SK-N-SH treated with all-trans-retinoic acid at 6 μM for 48 hours (cell line): ENCODE results near the gene C19orf81.

ENCODE experiments used
- ATAC-seq: fragments of 200-7000 bp; cut with Tn5 transposase; 3 replicates; pipeline ENCODE4 v1.9.1; 2020; ENCODE audit warnings: mild to moderate bottlenecking, moderate library complexity
- ARNTL ChIP-seq: fragments of 450-650 bp; formaldehyde crosslinking; IDR thresholded peaks from 2 replicates; pipeline ENCODE4 v1.5.0; 2020; ENCODE audit warnings: low read depth, mild to moderate bottlenecking, moderate library complexity, borderline replicate concordance
- BACH2 ChIP-seq: fragments of 250-450 bp; sonication (Bioruptor Pico); IDR thresholded peaks from 2 replicates; pipeline ENCODE4 v1.9.0; 2021; ENCODE audit warnings: mild to moderate bottlenecking, borderline replicate concordance
- CSDC2 ChIP-seq: fragments of 250-450 bp; sonication (Bioruptor Pico); IDR thresholded peaks from 2 replicates; pipeline ENCODE4 v1.5.0; 2020; ENCODE audit warnings: mild to moderate bottlenecking, moderate library complexity
- ESRRG ChIP-seq: fragments of 250-450 bp; sonication (Bioruptor Pico); IDR thresholded peaks from 2 replicates; pipeline ENCODE4 v1.6.1; 2021; ENCODE audit warnings: mild to moderate bottlenecking
- ISL1 ChIP-seq: fragments of 250-450 bp; sonication (Bioruptor Pico); IDR thresholded peaks from 2 replicates; pipeline ENCODE4 v2.1.2; 2022; ENCODE audit warnings: mild to moderate bottlenecking, moderate library complexity
- OSR1 ChIP-seq: fragments of 250-450 bp; sonication (Bioruptor Pico); IDR thresholded peaks from 2 replicates; pipeline ENCODE4 v1.8.0; 2022; ENCODE audit warnings: moderate library complexity, mild to moderate bottlenecking, inconsistent platforms
- PPARA ChIP-seq: fragments of 250-450 bp; sonication (Bioruptor Pico); IDR thresholded peaks from 2 replicates; pipeline ENCODE4 v1.5.0; 2020; ENCODE audit warnings: mild to moderate bottlenecking, borderline replicate concordance
- RARB ChIP-seq: fragments of 250-450 bp; sonication (Bioruptor Pico); IDR thresholded peaks from 2 replicates; pipeline ENCODE4 v1.8.0; 2021; ENCODE audit warnings: mild to moderate bottlenecking, moderate library complexity
- SNAI2 ChIP-seq: fragments of 250-450 bp; sonication (Bioruptor Pico); IDR thresholded peaks from 2 replicates; pipeline ENCODE4 v1.5.0; 2020; ENCODE audit warnings: mild to moderate bottlenecking, moderate library complexity
- TCF4 ChIP-seq: fragments of 250-450 bp; sonication (Bioruptor Pico); IDR thresholded peaks from 2 replicates; pipeline ENCODE4 v1.8.0; 2021; ENCODE audit warnings: mild to moderate bottlenecking, moderate library complexity, borderline replicate concordance
- TOX ChIP-seq: fragments of 250-450 bp; sonication (Bioruptor Pico); IDR thresholded peaks from 2 replicates; pipeline ENCODE4 v1.8.0; 2021; ENCODE audit warnings: mild to moderate bottlenecking, moderate library complexity, borderline replicate concordance
- ZFP3 ChIP-seq: fragments of 250-450 bp; sonication (Bioruptor Pico); IDR thresholded peaks from 2 replicates; pipeline ENCODE4 v1.5.0; 2020; ENCODE audit warnings: mild to moderate bottlenecking, moderate library complexity
- ZFP30 ChIP-seq: fragments of 450-650 bp; formaldehyde crosslinking; IDR thresholded peaks from 2 replicates; pipeline ENCODE4 v1.5.0; 2022; ENCODE audit warnings: mild to moderate bottlenecking, moderate library complexity
- ZNF565 ChIP-seq: fragments of 450-650 bp; formaldehyde crosslinking; conservative IDR thresholded peaks from 2 replicates; pipeline ENCODE4 v1.5.0; 2020; ENCODE audit warnings: low read depth, mild to moderate bottlenecking, moderate library complexity
- ZNF70 ChIP-seq: fragments of 450-650 bp; formaldehyde crosslinking; IDR thresholded peaks from 2 replicates; pipeline ENCODE4 v1.5.0; 2020; ENCODE audit warnings: mild to moderate bottlenecking, moderate library complexity
- TF ChIP-seq, protein P1 (sequence below): fragments of 250-450 bp; sonication (Bioruptor Pico); IDR thresholded peaks from 2 replicates; pipeline ENCODE4 v1.8.0; 2021; ENCODE audit warnings: low read depth, mild to moderate bottlenecking, moderate library complexity, borderline replicate concordance
- TF ChIP-seq, protein P2 (sequence below): fragments of 250-450 bp; sonication (Bioruptor Pico); IDR thresholded peaks from 2 replicates; pipeline ENCODE4 v1.8.0; 2020; ENCODE audit warnings: mild to moderate bottlenecking, moderate library complexity, borderline replicate concordance
- TF ChIP-seq, protein P3 (sequence below): fragments of 250-450 bp; sonication (Bioruptor Pico); IDR thresholded peaks from 2 replicates; pipeline ENCODE4 v1.5.1; 2020; ENCODE audit warnings: low read depth, mild to moderate bottlenecking, moderate library complexity
- TF ChIP-seq, protein P4 (sequence below): fragments of 250-450 bp; sonication (Bioruptor Pico); IDR thresholded peaks from 2 replicates; pipeline ENCODE4 v1.5.0; 2020; ENCODE audit warnings: mild to moderate bottlenecking, moderate library complexity
- TF ChIP-seq, protein P5 (sequence below): fragments of 250-450 bp; sonication (Bioruptor Pico); IDR thresholded peaks from 2 replicates; pipeline ENCODE4 v1.5.1; 2021; ENCODE audit warnings: mild to moderate bottlenecking, moderate library complexity

Gene C19orf81

DNA sequence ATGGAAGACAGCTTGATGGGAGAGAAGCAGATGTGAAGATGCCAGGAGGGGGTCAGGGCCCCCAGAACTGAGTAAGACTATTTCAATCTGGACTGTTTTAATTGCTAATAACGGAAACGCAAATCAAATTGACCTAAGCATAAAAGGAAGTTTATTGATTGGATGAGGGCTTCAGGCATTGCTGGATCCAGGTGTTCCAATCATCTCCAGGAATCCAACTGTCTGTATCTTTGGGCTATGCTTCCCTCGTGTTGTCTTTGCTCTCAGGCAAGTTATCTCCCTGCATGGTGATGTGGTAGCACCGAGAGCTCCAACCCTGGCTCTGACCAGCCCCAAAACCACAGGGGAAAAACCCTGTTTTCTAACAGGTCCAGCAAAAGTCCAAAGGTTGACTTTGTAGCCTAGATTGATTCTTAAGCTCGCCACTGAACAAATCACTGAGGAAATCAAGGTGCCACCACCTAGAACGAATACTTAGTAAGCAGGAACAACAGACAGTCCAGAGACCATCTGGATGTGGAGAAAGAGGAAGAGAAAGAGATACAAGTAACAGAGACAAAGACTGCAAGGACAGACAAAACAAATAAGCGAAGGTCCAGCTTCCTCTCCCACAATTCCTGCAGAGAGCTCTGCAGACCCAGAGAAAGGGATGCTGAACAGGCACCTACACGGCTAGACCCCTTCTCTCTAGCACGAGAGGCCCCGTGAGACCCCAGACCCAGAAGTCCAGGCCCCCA, 1.2 kb upstream of the C19orf81 start:
- ATAC-seq, result no peak
- TF ChIP-seq, protein P1, sequence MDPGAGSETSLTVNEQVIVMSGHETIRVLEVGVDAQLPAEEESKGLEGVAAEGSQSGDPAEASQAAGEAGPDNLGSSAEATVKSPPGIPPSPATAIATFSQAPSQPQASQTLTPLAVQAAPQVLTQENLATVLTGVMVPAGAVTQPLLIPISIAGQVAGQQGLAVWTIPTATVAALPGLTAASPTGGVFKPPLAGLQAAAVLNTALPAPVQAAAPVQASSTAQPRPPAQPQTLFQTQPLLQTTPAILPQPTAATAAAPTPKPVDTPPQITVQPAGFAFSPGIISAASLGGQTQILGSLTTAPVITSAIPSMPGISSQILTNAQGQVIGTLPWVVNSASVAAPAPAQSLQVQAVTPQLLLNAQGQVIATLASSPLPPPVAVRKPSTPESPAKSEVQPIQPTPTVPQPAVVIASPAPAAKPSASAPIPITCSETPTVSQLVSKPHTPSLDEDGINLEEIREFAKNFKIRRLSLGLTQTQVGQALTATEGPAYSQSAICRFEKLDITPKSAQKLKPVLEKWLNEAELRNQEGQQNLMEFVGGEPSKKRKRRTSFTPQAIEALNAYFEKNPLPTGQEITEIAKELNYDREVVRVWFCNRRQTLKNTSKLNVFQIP, result no peak
- no peak for TF ChIP-seq TCF4 (CRISPR knock-in tag)
- TF ChIP-seq ISL1 (CRISPR knock-in tag), result no peak
- TF ChIP-seq, protein P2, sequence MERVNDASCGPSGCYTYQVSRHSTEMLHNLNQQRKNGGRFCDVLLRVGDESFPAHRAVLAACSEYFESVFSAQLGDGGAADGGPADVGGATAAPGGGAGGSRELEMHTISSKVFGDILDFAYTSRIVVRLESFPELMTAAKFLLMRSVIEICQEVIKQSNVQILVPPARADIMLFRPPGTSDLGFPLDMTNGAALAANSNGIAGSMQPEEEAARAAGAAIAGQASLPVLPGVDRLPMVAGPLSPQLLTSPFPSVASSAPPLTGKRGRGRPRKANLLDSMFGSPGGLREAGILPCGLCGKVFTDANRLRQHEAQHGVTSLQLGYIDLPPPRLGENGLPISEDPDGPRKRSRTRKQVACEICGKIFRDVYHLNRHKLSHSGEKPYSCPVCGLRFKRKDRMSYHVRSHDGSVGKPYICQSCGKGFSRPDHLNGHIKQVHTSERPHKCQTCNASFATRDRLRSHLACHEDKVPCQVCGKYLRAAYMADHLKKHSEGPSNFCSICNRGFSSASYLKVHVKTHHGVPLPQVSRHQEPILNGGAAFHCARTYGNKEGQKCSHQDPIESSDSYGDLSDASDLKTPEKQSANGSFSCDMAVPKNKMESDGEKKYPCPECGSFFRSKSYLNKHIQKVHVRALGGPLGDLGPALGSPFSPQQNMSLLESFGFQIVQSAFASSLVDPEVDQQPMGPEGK (CRISPR knock-in tag), result no peak
- TF ChIP-seq PPARA, result no peak
- no peak for TF ChIP-seq ZFP30
- no peak for TF ChIP-seq CSDC2 (CRISPR knock-in tag)
- TF ChIP-seq, all 23 proteins: peak for 0

DNA sequence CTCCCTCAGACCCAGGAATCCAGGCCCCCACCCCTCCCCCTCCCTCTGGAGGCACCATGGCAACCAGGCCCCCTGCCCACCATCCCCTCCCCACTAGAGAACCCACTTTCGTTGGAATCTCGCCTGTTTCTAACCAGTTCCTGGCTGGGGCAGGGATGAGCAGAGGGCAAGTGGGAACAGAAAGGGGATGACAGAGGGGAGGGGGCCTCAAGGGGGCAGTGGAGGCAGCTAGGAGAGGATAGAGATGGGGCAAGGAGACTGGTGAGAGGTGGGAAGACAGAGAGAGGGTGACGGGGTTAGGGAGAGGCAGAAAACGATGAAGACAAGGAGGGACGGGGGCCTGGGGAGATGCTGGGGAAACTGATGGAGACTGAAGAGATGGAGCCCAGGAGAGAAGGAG, 586 bp upstream of the C19orf81 start:
- ATAC-seq, result no peak

DNA sequence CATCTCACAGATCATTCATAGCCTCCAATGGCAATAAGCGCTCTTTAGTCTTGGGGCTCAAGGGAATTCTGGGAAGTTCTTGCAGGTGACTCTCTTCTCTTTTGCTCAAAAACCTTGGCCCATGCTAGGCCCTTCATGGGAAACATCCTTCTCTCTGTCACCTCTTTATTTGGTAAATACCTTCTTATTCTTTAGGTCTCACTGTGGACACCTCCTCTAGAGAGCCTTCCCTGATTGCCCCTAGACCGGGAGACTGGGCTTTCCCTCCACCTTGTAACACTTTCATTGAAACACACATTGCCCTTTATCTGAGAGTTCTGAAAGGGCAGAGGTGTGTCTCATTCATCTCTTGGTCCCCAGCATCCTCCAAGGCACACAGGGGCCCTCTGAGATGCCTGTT, 1.9 kb downstream of the C19orf81 start:
- ATAC-seq, result no peak
- no peak for TF ChIP-seq TCF4 (CRISPR knock-in tag)
- TF ChIP-seq ISL1 (CRISPR knock-in tag), result no peak
- no peak for TF ChIP-seq SNAI2 (CRISPR knock-in tag)
- no peak for TF ChIP-seq ZNF70
- no peak for TF ChIP-seq RARB (CRISPR knock-in tag)
- no peak for TF ChIP-seq OSR1 (CRISPR knock-in tag)
- TF ChIP-seq ESRRG (CRISPR knock-in tag), result no peak
- TF ChIP-seq, all 23 proteins: peak for 0

More for the DNA sequence above, 586 bp upstream of the C19orf81 start:
- TF ChIP-seq TOX (CRISPR knock-in tag) (no peak), ZFP3 (CRISPR knock-in tag) (no peak), PPARA (no peak), ZNF565 (no peak), BACH2 (CRISPR knock-in tag) (no peak), RARB (CRISPR knock-in tag) (no peak), TCF4 (CRISPR knock-in tag) (no peak), ESRRG (CRISPR knock-in tag) (no peak), ARNTL (no peak)
- TF ChIP-seq, protein P3, sequence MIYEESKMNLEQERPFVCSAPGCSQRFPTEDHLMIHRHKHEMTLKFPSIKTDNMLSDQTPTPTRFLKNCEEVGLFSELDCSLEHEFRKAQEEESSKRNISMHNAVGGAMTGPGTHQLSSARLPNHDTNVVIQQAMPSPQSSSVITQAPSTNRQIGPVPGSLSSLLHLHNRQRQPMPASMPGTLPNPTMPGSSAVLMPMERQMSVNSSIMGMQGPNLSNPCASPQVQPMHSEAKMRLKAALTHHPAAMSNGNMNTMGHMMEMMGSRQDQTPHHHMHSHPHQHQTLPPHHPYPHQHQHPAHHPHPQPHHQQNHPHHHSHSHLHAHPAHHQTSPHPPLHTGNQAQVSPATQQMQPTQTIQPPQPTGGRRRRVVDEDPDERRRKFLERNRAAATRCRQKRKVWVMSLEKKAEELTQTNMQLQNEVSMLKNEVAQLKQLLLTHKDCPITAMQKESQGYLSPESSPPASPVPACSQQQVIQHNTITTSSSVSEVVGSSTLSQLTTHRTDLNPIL (CRISPR knock-in tag), result no peak
- TF ChIP-seq, protein P4, sequence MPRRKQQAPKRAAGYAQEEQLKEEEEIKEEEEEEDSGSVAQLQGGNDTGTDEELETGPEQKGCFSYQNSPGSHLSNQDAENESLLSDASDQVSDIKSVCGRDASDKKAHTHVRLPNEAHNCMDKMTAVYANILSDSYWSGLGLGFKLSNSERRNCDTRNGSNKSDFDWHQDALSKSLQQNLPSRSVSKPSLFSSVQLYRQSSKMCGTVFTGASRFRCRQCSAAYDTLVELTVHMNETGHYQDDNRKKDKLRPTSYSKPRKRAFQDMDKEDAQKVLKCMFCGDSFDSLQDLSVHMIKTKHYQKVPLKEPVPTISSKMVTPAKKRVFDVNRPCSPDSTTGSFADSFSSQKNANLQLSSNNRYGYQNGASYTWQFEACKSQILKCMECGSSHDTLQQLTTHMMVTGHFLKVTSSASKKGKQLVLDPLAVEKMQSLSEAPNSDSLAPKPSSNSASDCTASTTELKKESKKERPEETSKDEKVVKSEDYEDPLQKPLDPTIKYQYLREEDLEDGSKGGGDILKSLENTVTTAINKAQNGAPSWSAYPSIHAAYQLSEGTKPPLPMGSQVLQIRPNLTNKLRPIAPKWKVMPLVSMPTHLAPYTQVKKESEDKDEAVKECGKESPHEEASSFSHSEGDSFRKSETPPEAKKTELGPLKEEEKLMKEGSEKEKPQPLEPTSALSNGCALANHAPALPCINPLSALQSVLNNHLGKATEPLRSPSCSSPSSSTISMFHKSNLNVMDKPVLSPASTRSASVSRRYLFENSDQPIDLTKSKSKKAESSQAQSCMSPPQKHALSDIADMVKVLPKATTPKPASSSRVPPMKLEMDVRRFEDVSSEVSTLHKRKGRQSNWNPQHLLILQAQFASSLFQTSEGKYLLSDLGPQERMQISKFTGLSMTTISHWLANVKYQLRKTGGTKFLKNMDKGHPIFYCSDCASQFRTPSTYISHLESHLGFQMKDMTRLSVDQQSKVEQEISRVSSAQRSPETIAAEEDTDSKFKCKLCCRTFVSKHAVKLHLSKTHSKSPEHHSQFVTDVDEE (CRISPR knock-in tag), result no peak
- TF ChIP-seq, protein P5, sequence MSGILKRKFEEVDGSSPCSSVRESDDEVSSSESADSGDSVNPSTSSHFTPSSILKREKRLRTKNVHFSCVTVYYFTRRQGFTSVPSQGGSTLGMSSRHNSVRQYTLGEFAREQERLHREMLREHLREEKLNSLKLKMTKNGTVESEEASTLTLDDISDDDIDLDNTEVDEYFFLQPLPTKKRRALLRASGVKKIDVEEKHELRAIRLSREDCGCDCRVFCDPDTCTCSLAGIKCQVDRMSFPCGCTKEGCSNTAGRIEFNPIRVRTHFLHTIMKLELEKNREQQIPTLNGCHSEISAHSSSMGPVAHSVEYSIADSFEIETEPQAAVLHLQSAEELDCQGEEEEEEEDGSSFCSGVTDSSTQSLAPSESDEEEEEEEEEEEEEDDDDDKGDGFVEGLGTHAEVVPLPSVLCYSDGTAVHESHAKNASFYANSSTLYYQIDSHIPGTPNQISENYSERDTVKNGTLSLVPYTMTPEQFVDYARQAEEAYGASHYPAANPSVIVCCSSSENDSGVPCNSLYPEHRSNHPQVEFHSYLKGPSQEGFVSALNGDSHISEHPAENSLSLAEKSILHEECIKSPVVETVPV (CRISPR knock-in tag), result no peak
